ENCODE results near the gene TRDMT1. TPM values are rescaled to one million over a fixed set of nuclear protein-coding genes. Genes with fewer than 3 reads are reported as not detected.

TRDMT1 gene
- total RNA-seq, 1 donor from 2014 or later = 35.6 TPM

DNA sequence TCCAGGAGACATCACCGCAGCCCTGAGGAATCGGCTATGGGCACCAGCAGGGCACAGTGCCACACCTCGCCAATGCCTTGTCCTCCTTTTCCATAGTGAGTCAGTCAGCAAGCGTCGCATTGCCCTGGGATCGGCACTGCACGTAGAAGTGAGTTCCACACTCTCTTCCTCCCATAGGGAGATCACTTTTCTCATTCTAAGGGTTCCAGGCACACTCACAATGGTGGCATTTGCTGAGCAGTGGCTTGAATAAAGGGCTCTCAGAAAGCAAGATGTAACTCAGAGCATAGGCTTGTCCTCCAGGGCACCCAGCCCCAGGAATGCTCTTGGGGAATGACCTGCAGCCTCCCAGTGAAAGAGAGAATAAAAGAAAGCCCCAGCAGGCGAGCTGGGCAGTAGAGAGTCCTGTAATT is 25.4 kb upstream of the TRDMT1 start:
- no peak overlapping the region for H3K9ac ChIP-seq
- H3F3A ChIP-seq (ENCODE audit: low read depth) = peaks cover 39% of the 10 kb centered on the region
- H3K4me3 ChIP-seq = peak overlapping the region; percentile 74
- TF ChIP-seq, protein P1, sequence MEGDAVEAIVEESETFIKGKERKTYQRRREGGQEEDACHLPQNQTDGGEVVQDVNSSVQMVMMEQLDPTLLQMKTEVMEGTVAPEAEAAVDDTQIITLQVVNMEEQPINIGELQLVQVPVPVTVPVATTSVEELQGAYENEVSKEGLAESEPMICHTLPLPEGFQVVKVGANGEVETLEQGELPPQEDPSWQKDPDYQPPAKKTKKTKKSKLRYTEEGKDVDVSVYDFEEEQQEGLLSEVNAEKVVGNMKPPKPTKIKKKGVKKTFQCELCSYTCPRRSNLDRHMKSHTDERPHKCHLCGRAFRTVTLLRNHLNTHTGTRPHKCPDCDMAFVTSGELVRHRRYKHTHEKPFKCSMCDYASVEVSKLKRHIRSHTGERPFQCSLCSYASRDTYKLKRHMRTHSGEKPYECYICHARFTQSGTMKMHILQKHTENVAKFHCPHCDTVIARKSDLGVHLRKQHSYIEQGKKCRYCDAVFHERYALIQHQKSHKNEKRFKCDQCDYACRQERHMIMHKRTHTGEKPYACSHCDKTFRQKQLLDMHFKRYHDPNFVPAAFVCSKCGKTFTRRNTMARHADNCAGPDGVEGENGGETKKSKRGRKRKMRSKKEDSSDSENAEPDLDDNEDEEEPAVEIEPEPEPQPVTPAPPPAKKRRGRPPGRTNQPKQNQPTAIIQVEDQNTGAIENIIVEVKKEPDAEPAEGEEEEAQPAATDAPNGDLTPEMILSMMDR (IDR thresholded peaks at IDR 0.05) = no peak
- TF ChIP-seq EZH2phosphoT487 (IDR thresholded peaks at IDR 0.05) (no peak), EZH2 (IDR thresholded peaks at IDR 0.05) (no peak)
- peak overlapping the region; percentile 89 for H3K4me2 ChIP-seq
- H3K4me1 ChIP-seq = peaks cover 25% of the 10 kb centered on the region
- no peak overlapping the region for H3K27ac ChIP-seq
- H3K27me3 Mint-ChIP-seq (ENCODE audit: insufficient read depth, low read depth) = peaks cover 14% of the 10 kb centered on the region
- peaks cover 3% of the 10 kb centered on the region for H3K9me3 Mint-ChIP-seq
- no peak overlapping the region for H2AFZ ChIP-seq (replicated peaks)
- H3K9me3 ChIP-seq (ENCODE audit: low read depth) = no peaks in the 10 kb centered on the region
- peaks cover 22% of the 10 kb centered on the region for H4K20me1 ChIP-seq (ENCODE audit: low read depth)
- H3K36me3 ChIP-seq = no peaks in the 10 kb centered on the region
- peaks cover 38% of the 10 kb centered on the region for H3K4me1 Mint-ChIP-seq
- H3K27me3 ChIP-seq = no peaks in the 10 kb centered on the region
- peak overlapping the region; percentile 85 for H3K27ac Mint-ChIP-seq
- peak; percentile 68 for DNase-seq (ENCODE audit: low spot score)
- H3K4me3 Mint-ChIP-seq = peak overlapping the region; percentile 97
- peaks cover 16% of the 10 kb centered on the region for H3K36me3 Mint-ChIP-seq
- peaks cover 28% of the 10 kb centered on the region for H3K79me2 ChIP-seq (ENCODE audit: low read depth)

DNA sequence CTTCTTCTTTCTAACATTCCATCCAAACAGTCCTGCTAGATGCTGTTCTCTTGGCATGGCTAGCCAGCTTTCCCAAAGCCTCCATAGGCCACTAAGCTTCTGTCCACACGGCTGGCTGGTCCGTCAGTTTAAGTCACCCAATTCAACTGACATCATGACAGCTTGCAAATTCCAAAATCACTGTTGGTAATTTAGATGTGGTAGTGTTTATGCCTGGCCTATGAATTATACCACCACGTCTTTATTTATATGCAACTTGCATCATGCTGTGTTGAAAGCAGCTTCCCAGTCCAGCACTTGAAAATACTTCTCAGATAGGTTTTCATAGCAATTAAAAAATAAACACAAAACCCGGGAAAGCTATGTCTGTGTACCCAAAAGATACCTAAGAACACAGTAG is 24.3 kb upstream of the TRDMT1 start:
- H2AFZ ChIP-seq (replicated peaks) = no peak overlapping the region
- peaks cover 15% of the 10 kb centered on the region for H3K4me1 ChIP-seq
- no peak for DNase-seq (ENCODE audit: low spot score)
- H3K36me3 Mint-ChIP-seq = peaks cover 6% of the 10 kb centered on the region
- peaks cover 35% of the 10 kb centered on the region for H3K4me1 Mint-ChIP-seq
- no peaks in the 10 kb centered on the region for H3K9me3 ChIP-seq (ENCODE audit: low read depth)
- H3K4me3 ChIP-seq = no peak overlapping the region
- H3K79me2 ChIP-seq (ENCODE audit: low read depth) = peaks cover 17% of the 10 kb centered on the region
- H3K27me3 Mint-ChIP-seq (ENCODE audit: insufficient read depth, low read depth) = peaks cover 14% of the 10 kb centered on the region
- TF ChIP-seq, protein P1 (IDR thresholded peaks at IDR 0.05) = no peak
- TF ChIP-seq EZH2 (IDR thresholded peaks at IDR 0.05) (no peak), EZH2phosphoT487 (IDR thresholded peaks at IDR 0.05) (no peak)
- no peak overlapping the region for H3K27ac Mint-ChIP-seq
- H3F3A ChIP-seq (ENCODE audit: low read depth) = peaks cover 39% of the 10 kb centered on the region
- H4K20me1 ChIP-seq (ENCODE audit: low read depth) = peaks cover 11% of the 10 kb centered on the region
- no peaks in the 10 kb centered on the region for H3K27me3 ChIP-seq
- H3K4me3 Mint-ChIP-seq = no peak overlapping the region
- no peak overlapping the region for H3K9ac ChIP-seq
- no peak overlapping the region for H3K4me2 ChIP-seq
- H3K27ac ChIP-seq = no peak overlapping the region
- peaks cover 3% of the 10 kb centered on the region for H3K9me3 Mint-ChIP-seq
- H3K36me3 ChIP-seq = no peaks in the 10 kb centered on the region

DNA sequence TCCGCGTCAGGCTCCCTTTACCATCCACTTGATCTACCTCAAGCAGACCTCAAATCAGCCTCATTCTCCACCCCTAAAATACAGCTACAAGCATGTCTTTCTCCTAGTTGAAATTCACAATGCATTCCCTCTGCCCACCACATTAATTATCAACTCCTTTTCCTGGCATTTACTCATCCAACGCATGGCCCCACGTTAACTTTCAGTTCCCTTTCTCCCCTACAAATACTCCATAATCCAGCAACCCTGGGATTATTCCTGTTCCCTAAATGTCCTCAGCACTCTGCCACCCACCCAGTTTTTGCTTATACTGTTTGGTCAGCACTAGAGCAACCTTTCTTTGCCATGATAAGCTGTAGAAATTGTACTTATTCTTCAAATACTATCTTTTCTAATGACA is 20.9 kb upstream of the TRDMT1 start:
- peaks cover 38% of the 10 kb centered on the region for H3K4me1 Mint-ChIP-seq
- no peak overlapping the region for H3K27ac Mint-ChIP-seq
- no peak overlapping the region for H3K4me2 ChIP-seq
- no peaks in the 10 kb centered on the region for H3K27me3 Mint-ChIP-seq (ENCODE audit: insufficient read depth, low read depth)
- no peaks in the 10 kb centered on the region for H3K9me3 ChIP-seq (ENCODE audit: low read depth)
- TF ChIP-seq, protein P1 (IDR thresholded peaks at IDR 0.05) = no peak
- no peak for TF ChIP-seq EZH2 (IDR thresholded peaks at IDR 0.05)
- no peak for TF ChIP-seq EZH2phosphoT487 (IDR thresholded peaks at IDR 0.05)
- H3K36me3 ChIP-seq = no peaks in the 10 kb centered on the region
- H3K27me3 ChIP-seq = no peaks in the 10 kb centered on the region
- no peak overlapping the region for H3K27ac ChIP-seq
- no peaks in the 10 kb centered on the region for H3K79me2 ChIP-seq (ENCODE audit: low read depth)
- H3K9me3 Mint-ChIP-seq = peaks cover 3% of the 10 kb centered on the region
- no peaks in the 10 kb centered on the region for H4K20me1 ChIP-seq (ENCODE audit: low read depth)
- H3K4me1 ChIP-seq = peaks cover 8% of the 10 kb centered on the region
- no peak overlapping the region for H2AFZ ChIP-seq (replicated peaks)
- no peak for DNase-seq (ENCODE audit: low spot score)
- H3K4me3 ChIP-seq = no peak overlapping the region
- H3K9ac ChIP-seq = no peak overlapping the region
- H3K4me3 Mint-ChIP-seq = no peak overlapping the region
- H3K36me3 Mint-ChIP-seq = no peaks in the 10 kb centered on the region
- peaks cover 9% of the 10 kb centered on the region for H3F3A ChIP-seq (ENCODE audit: low read depth)

Measured in neural progenitor cell (in vitro differentiated cells).